Chondrocyte (in vitro differentiated cells): ENCODE results near the gene SORBS1. TPM values are rescaled to one million over a fixed set of nuclear protein-coding genes. Genes with fewer than 3 reads are reported as not detected.

Experiments
- DNase-seq: peaks from one replicate; pipeline ENCODE4 v3.0.0; 2021; ENCODE audit warnings: mixed read lengths, low spot score
- H3K27ac Mint-ChIP-seq: one replicate; pipeline ENCODE4 v1.8.0; 2021; ENCODE audit warnings: mild to moderate bottlenecking, moderate library complexity, mixed read lengths; ENCODE audit not compliant: unreplicated experiment
- H3K27me3 Mint-ChIP-seq: 2 replicates; pipeline ENCODE4 v1.8.0; 2021; ENCODE audit warnings: low read depth, mixed read lengths
- H3K36me3 Mint-ChIP-seq: 2 replicates; pipeline ENCODE4 v1.8.0; 2021; ENCODE audit warnings: low read depth, mixed read lengths
- H3K4me1 Mint-ChIP-seq: 2 replicates; pipeline ENCODE4 v1.8.0; 2021; ENCODE audit warnings: low read depth, mild to moderate bottlenecking, mixed read lengths
- H3K4me3 Mint-ChIP-seq: one replicate; pipeline ENCODE4 v1.8.0; 2021; ENCODE audit warnings: mild to moderate bottlenecking, moderate library complexity, mixed read lengths; ENCODE audit not compliant: unreplicated experiment
- H3K9me3 Mint-ChIP-seq: 2 replicates; pipeline ENCODE4 v1.8.0; 2021; ENCODE audit warnings: low read depth, mixed read lengths
- total RNA-seq: library from RNA; stranded (reverse); gene quantifications from 3 replicates; pipeline ENCODE4 v1.2.1, GENCODE V29; 2021
- TF ChIP-seq, protein P1 (sequence below): fragments of 200-600 bp; sonication (generic); IDR thresholded peaks from 2 replicates; pipeline ENCODE4 v1.5.0; 2021; ENCODE audit warnings: antibody characterized with exemption, mild to moderate bottlenecking, moderate library complexity

Gene SORBS1
- total RNA-seq, 1 donor from 2014 or later: 5.0 TPM

DNA sequence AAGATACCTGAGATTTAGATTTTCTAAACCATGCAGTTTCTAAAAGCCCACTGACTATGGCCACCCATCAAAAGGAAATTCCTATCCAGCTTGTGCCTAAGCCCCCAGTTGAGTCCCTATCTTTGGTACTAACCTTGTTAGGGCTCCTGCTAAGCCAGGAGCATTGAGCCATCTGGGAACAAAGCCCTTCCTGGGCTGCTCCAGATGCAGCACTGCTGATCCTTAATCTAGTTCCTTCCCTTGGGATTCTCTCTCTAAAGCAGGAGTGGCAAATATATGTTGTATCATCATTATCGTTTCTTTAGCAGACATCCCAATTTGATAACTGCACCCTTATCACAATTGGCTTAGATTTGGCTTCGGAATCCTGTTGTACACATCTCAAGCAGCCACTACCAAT lies 245.7 kb downstream of the SORBS1 start:
- TF ChIP-seq, protein P1, sequence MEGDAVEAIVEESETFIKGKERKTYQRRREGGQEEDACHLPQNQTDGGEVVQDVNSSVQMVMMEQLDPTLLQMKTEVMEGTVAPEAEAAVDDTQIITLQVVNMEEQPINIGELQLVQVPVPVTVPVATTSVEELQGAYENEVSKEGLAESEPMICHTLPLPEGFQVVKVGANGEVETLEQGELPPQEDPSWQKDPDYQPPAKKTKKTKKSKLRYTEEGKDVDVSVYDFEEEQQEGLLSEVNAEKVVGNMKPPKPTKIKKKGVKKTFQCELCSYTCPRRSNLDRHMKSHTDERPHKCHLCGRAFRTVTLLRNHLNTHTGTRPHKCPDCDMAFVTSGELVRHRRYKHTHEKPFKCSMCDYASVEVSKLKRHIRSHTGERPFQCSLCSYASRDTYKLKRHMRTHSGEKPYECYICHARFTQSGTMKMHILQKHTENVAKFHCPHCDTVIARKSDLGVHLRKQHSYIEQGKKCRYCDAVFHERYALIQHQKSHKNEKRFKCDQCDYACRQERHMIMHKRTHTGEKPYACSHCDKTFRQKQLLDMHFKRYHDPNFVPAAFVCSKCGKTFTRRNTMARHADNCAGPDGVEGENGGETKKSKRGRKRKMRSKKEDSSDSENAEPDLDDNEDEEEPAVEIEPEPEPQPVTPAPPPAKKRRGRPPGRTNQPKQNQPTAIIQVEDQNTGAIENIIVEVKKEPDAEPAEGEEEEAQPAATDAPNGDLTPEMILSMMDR: no peak
- Mint-ChIP-seq H3K4me1 (peaks cover 15% of the 10 kb centered on the region), H3K27ac (no peak overlapping the region), H3K4me3 (no peak overlapping the region), H3K36me3 (peaks cover under 1% of the 10 kb centered on the region), H3K9me3 (no peaks in the 10 kb centered on the region), H3K27me3 (no peaks in the 10 kb centered on the region)
- DNase-seq: no peak

DNA sequence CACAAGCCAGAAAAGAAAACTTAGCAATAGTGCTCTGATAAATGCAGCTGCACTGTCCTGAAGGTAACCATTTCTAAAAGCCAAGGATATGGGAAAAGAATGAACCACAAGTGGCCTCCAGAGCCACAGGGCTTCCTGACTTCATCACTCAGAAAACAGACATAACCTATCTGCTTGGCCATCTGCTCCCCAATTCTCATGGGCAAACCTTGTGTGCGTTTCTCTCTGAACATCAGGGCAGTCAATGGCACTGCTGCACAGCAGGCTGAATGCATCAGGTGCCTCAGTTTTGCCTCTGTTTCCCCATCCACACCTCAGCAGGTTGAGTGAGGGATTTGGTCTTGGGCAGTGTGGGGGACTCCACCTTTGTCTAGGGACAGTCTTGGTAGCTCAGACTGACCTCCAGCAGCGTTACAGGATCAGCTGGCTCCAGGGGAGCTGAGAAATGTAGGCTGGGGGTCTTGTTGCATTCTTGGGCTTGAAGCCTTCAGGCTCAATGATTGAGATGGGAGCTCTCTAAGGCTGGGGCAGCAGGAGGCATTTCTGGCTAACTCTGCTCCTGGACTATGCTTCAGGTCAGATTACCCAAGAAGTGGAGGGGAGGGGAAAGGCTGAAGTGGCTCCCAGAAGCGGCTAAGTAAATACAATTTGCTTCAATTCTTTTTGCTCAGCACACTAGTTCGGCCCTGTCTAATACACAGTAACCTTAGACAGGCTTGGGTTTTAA lies 246.8 kb downstream of the SORBS1 start:
- TF ChIP-seq, protein P1: no peak
- Mint-ChIP-seq H3K4me1 (peaks cover 24% of the 10 kb centered on the region), H3K4me3 (no peak overlapping the region), H3K36me3 (no peaks in the 10 kb centered on the region), H3K27me3 (no peaks in the 10 kb centered on the region), H3K9me3 (no peaks in the 10 kb centered on the region), H3K27ac (no peak overlapping the region)
- no peak for DNase-seq

DNA sequence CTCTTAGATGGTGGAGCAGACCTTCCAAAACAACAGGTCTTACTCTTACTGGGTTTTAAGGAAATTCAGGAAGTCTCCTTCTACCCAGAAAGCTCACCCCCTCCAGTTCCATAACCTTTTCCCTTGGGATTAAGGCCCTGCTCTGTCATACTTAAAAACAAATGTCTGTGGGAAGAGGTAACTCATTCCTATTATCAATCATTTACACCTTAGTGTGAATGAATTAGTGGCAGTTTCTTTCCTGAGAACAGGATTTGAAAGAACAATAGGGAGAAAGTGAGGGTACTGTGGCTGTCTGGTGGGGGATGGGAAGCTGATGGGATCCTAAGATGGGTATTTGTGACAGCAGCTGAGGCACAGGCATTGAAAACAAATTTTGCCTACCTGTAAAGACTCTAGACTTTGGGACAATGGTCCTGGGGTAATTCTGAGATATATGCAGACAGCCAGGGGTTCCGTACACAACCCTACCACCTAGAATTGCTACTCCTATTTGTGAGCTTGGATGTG lies 248.1 kb downstream of the SORBS1 start:
- TF ChIP-seq, protein P1: no peak
- no peaks in the 10 kb centered on the region for H3K9me3 Mint-ChIP-seq
- no peaks in the 10 kb centered on the region for H3K36me3 Mint-ChIP-seq
- DNase-seq: no peak
- H3K4me3 Mint-ChIP-seq: no peak overlapping the region
- no peak overlapping the region for H3K27ac Mint-ChIP-seq
- H3K27me3 Mint-ChIP-seq: no peaks in the 10 kb centered on the region
- H3K4me1 Mint-ChIP-seq: peaks cover 38% of the 10 kb centered on the region

DNA sequence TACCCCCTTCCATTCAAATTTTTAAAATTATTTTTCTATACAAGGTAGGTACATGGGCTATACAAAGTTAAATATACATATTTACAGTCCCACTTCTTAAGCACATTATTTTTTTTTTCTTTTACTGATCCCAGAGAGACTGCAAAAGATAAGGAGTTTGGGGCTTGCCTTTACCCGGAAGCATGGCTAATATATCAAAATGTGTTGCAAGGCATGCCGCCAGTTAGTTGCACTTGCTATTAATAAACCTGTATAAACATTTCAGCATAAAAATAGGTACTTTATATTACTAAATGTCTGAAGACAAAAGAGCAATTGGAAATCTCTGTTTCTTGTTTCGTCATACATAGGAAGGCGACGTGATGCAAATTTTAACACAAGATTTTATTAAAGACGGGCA lies 248.9 kb downstream of the SORBS1 start:
- peaks cover 42% of the 10 kb centered on the region for H3K4me1 Mint-ChIP-seq
- H3K27me3 Mint-ChIP-seq: no peaks in the 10 kb centered on the region
- no peak for DNase-seq

DNA sequence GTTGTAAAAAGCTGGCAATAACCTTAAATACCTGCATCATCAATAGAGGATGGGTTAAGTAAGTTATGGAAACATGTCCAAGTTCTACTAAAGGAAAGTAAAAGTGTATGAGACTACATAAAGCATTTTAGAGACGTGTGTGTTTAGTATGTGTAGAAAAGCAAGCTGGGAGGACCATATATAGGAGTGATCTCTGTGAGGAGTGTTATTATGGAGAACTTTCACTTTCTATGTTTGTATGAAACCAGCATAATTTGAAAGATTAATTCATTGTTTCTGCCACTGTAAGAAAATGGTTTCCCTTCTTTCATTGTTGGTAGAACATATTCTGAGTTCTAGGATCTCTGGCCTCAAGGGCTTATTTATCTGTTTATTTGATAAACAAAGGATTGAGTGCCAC lies 251.2 kb downstream of the SORBS1 start:
- Mint-ChIP-seq H3K27me3 (peaks cover 1% of the 10 kb centered on the region), H3K4me1 (peaks cover 48% of the 10 kb centered on the region), H3K4me3 (no peak overlapping the region), H3K36me3 (no peaks in the 10 kb centered on the region), H3K9me3 (no peaks in the 10 kb centered on the region), H3K27ac (no peak overlapping the region)
- TF ChIP-seq, protein P1: no peak
- DNase-seq: no peak

More for the DNA sequence above, 248.9 kb downstream of the SORBS1 start:
- Mint-ChIP-seq H3K9me3 (no peaks in the 10 kb centered on the region), H3K4me3 (no peak overlapping the region), H3K36me3 (no peaks in the 10 kb centered on the region), H3K27ac (no peak overlapping the region)
- TF ChIP-seq, protein P1: no peak
